ENCODE measurements around the gene SLC25A2. TPM values are rescaled to one million over a fixed set of nuclear protein-coding genes. Genes with fewer than 3 reads are reported as not detected.

The SLC25A2 gene
- total RNA-seq, 3 donors from 2014 or later: 0.64 to 2.0 (median 0.98) TPM

DNA sequence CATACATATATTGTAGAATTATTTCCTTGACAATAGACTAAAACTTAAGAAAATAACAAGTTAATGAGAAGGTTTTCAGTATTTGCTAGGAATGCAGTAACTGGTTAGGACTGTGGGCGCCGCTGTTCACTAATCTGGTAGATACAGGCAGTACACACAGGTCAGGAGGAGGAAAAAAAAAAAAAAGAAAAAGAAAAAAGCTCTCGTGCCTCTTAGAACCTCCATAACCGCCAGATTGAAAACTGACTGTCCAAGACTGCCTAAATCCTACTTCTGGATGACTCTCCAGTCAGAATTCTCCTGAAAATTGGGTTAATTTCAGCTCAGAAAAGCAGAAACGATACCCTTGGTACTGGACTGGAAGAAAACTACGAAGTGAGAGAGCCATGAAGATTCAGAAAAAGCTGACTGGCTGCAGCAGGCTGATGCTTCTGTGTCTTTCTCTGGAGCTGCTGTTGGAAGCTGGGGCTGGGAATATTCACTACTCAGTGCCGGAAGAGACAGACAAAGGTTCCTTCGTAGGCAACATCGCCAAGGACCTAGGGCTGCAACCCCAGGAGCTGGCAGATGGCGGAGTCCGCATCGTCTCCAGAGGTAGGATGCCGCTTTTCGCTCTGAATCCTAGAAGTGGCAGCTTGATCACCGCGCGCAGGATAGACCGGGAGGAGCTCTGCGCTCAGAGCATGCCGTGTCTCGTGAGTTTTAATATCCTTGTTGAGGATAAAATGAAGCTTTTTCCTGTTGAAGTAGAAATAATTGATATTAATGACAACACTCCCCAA, 26.6 kb upstream of the SLC25A2 start, which contains the start of gene PCDHGA1:
PCDHGA1 (plus strand) TSS at position 216 of the 782 bp plus-strand sequence.
- H3K9me3 ChIP-seq: peaks cover 59 to 93% of the 10 kb centered on the region in 2 donors
- no peaks in the 10 kb centered on the region for H3K27me3 ChIP-seq
- TF ChIP-seq POLR2A (IDR thresholded peaks at IDR 0.05): no peak
- TF ChIP-seq POLR2AphosphoS5 (IDR thresholded peaks at IDR 0.05): no peak
- no peak for TF ChIP-seq CTCF (IDR thresholded peaks at IDR 0.05)
- no peak for DNase-seq (ENCODE audit: low spot score in 2 of 2)
- no peaks in the 10 kb centered on the region for H3K36me3 ChIP-seq
- H3K27ac ChIP-seq: no peak within 1 kb of the TSS
- H3K4me3 ChIP-seq: peak within 1 kb of the TSS in 1 of 3 donors; percentile 13
- no peaks in the 10 kb centered on the region for H3K4me1 ChIP-seq
- intact Hi-C loops (cut with DNase I; ENCODE audit: low total_unique reads): no loop called here

GRCh38 chr5:141328231-141328630, 24.4 kb upstream of the SLC25A2 start:
- Histone ChIP-seq H3K4me3 (no peak overlapping the region), H3K27ac (no peak overlapping the region), H3K4me1 (no peaks in the 10 kb centered on the region), H3K27me3 (no peaks in the 10 kb centered on the region), H3K9me3 (peaks cover 57 to 88% of the 10 kb centered on the region in 2 donors), H3K36me3 (no peaks in the 10 kb centered on the region)
- DNase-seq (ENCODE audit: low spot score in 2 of 2): no peak
- intact Hi-C loops (cut with DNase I; ENCODE audit: low total_unique reads): no loop called here
- TF ChIP-seq POLR2AphosphoS5 (IDR thresholded peaks at IDR 0.05) (no peak), POLR2A (IDR thresholded peaks at IDR 0.05) (no peak), CTCF (IDR thresholded peaks at IDR 0.05) (no peak)

GRCh38 chr5:141326088-141326854, 22.4 kb upstream of the SLC25A2 start:
- Histone ChIP-seq H3K4me3 (peak overlapping the region; percentile 8 to 51 (median 35)), H3K36me3 (no peaks in the 10 kb centered on the region), H3K27ac (no peak overlapping the region), H3K4me1 (no peaks in the 10 kb centered on the region), H3K9me3 (peaks cover 41 to 80% of the 10 kb centered on the region in 2 donors), H3K27me3 (no peaks in the 10 kb centered on the region)
- intact Hi-C loops (cut with DNase I; ENCODE audit: low total_unique reads): no loop called here
- DNase-seq (ENCODE audit: low spot score in 2 of 2): peak in 1 of 2 donors; percentile 75
- TF ChIP-seq CTCF (IDR thresholded peaks at IDR 0.05): no peak
- no peak for TF ChIP-seq POLR2AphosphoS5 (IDR thresholded peaks at IDR 0.05)
- TF ChIP-seq POLR2A (IDR thresholded peaks at IDR 0.05): no peak

DNA sequence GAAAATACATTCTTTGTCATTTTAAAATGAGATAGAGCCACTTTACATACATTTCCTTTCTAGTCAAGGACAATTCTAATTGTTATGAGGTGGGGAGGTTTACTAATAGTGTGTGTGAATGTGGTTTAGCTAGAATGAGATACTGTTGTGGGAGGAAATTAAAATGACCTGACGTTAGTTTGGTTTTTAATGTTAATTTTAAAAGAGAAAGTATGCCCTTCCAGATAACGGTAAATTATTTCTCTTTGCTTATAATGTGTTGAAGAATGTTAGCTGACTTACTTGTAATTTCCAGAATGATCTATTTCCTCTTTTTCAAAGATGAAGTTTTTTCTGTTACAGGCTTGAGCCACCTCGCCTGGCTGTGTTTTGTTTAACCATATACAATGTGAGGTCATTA, 18.4 kb upstream of the SLC25A2 start:
- Histone ChIP-seq H3K27me3 (no peaks in the 10 kb centered on the region), H3K36me3 (no peaks in the 10 kb centered on the region), H3K27ac (no peak overlapping the region), H3K4me3 (no peak overlapping the region), H3K4me1 (no peaks in the 10 kb centered on the region), H3K9me3 (peaks cover 46 to 81% of the 10 kb centered on the region in 2 donors)
- TF ChIP-seq POLR2A (IDR thresholded peaks at IDR 0.05) (no peak), CTCF (IDR thresholded peaks at IDR 0.05) (no peak), POLR2AphosphoS5 (IDR thresholded peaks at IDR 0.05) (no peak)
- intact Hi-C loops (cut with DNase I; ENCODE audit: low total_unique reads): no loop called here
- DNase-seq (ENCODE audit: low spot score in 2 of 2): no peak
